K562 (cell line): ENCODE data around the gene AGXT. TPM values are rescaled to one million over a fixed set of nuclear protein-coding genes. Genes with fewer than 3 reads are reported as not detected.

ENCODE experiments used
- ATAC-seq: fragments of 200-7000 bp; cut with Tn5 transposase; 3 replicates; pipeline ENCODE4 v1.9.1; 2020; ENCODE audit warnings: moderate library complexity
- BruUV-seq: library from RNA; stranded (reverse); fragments of 400-500 nt; replicated peaks from 2 replicates; lab custom pipeline; 2021; lab: Mats Ljungman, UMichigan
- CTCF ChIA-PET: fragments of 300-600 bp; formaldehyde crosslinking; extraction: SDS; loops from one replicate; lab custom pipeline; 2021; ENCODE audit warnings: low intra/inter-chr PET ratio; lab: Yijun Ruan, JAX
- POLR2A ChIA-PET: fragments of 300-600, 350-650 bp; sonication (Branson Sonifier 250); formaldehyde crosslinking; extraction: SDS; loops from one replicate; lab custom pipeline; 2021; ENCODE audit warnings: antibody characterized with exemption, inconsistent platforms; lab: Yijun Ruan, JAX
- DNase-seq, 4 experiments: peaks; one replicate each; pipeline versions ENCODE4 v3.0.0 to v3.0.0-alpha.2; 2011 to 2018; ENCODE audit warnings: low spot score in 3 of 4, mixed read lengths in 3 of 4; ENCODE audit errors: extremely low read depth in 1 of 4
- FAIRE-seq: peaks from 2 replicates; lab custom pipeline; 2011; peaks lifted over from hg19 to GRCh38; lab: Jason Lieb, UNC
- H2AFZ ChIP-seq: 2 replicates; pipeline ENCODE4 v1.6.0; 2011; ENCODE audit warnings: low read depth, low read length, control low read depth, inconsistent platforms
- H3K27ac ChIP-seq: fragments of 200-600 bp; 3 replicates; pipeline ENCODE4 v1.8.0; 2011; ENCODE audit warnings: low read depth, mild to moderate bottlenecking, control low read depth, inconsistent platforms, low read length, moderate library complexity, mixed read lengths; ENCODE audit errors: extremely low read depth
- H3K27me3 ChIP-seq, 2 experiments: fragments of 300-600 bp in 1 of 2; 2 replicates in 1 of 2; 3 replicates in 1 of 2; pipeline versions ENCODE4 v1.6.0 to v1.8.0; 2011; ENCODE audit warnings: inconsistent platforms in 2 of 2, low read length in 2 of 2, mild to moderate bottlenecking in 1 of 2, mixed read lengths in 1 of 2, moderate library complexity in 1 of 2; ENCODE audit not compliant: control insufficient read depth in 2 of 2, insufficient read depth in 2 of 2
- H3K36me3 ChIP-seq: fragments of 300-600 bp; 3 replicates; pipeline ENCODE4 v1.8.0; 2011; ENCODE audit warnings: mild to moderate bottlenecking, low read length, inconsistent platforms; ENCODE audit not compliant: control insufficient read depth, insufficient read depth
- H3K4me1 ChIP-seq, 2 experiments: fragments of 200-600 bp in 1 of 2; replicated peaks in 1 of 2; 2 replicates in 1 of 2; 3 replicates in 1 of 2; pipeline versions ENCODE4 v1.5.1 to v1.8.0; 2011; ENCODE audit warnings: inconsistent platforms in 2 of 2, low read length in 2 of 2, mild to moderate bottlenecking in 1 of 2, mixed read lengths in 1 of 2, moderate library complexity in 1 of 2; ENCODE audit not compliant: control insufficient read depth in 2 of 2, insufficient read depth in 2 of 2
- H3K4me2 ChIP-seq: 2 replicates; pipeline ENCODE4 v1.6.1; 2011; ENCODE audit warnings: low read length, control low read depth, inconsistent platforms, mixed read lengths; ENCODE audit not compliant: insufficient read depth
- H3K4me3 ChIP-seq: fragments of 200-600 bp; sonication (generic), shearing (Covaris generic); 2 replicates; pipeline ENCODE4 v1.5.1; 2016; ENCODE audit warnings: control low read depth, inconsistent platforms
- H3K79me2 ChIP-seq: fragments of 200-600 bp; 3 replicates; pipeline ENCODE4 v1.8.0; 2011; ENCODE audit warnings: low read length, inconsistent platforms; ENCODE audit not compliant: control insufficient read depth, insufficient read depth
- H3K9ac ChIP-seq, 2 experiments: 2 replicates each; pipeline versions ENCODE4 v1.6.0 to v1.6.1; 2011; ENCODE audit warnings: low read depth in 2 of 2, low read length in 2 of 2, control low read depth in 1 of 2, inconsistent platforms in 1 of 2, mild to moderate bottlenecking in 1 of 2, mixed read lengths in 1 of 2; ENCODE audit not compliant: insufficient read depth in 1 of 2
- H3K9me1 ChIP-seq: one replicate; pipeline ENCODE4 v1.6.0; 2011; ENCODE audit warnings: inconsistent platforms, mild to moderate bottlenecking, low read length, moderate library complexity; ENCODE audit not compliant: control insufficient read depth, insufficient read depth
- H3K9me3 ChIP-seq: replicated peaks from 2 replicates; pipeline ENCODE4 v1.5.1; 2011; ENCODE audit warnings: low read depth, low read length, inconsistent platforms; ENCODE audit not compliant: control insufficient read depth, insufficient read depth
- H4K20me1 ChIP-seq: replicated peaks from 2 replicates; pipeline ENCODE4 v1.6.1; 2011; ENCODE audit warnings: low read length, inconsistent platforms, mixed read lengths; ENCODE audit not compliant: control insufficient read depth, insufficient read depth
- MAFF ChIP-seq: IDR thresholded peaks from 2 replicates; pipeline ENCODE4 v1.6.1; 2012; ENCODE audit warnings: low read length, improper control_type of control experiment
- RBM34 ChIP-seq: fragments of 200-400 bp; formaldehyde crosslinking; IDR thresholded peaks from 2 replicates; pipeline ENCODE4 v1.6.1; 2018; ENCODE audit warnings: low read length, borderline replicate concordance; ENCODE audit not compliant: insufficient read depth
- STAT5B ChIP-seq: fragments of 250-450 bp; sonication (Bioruptor Pico); IDR thresholded peaks from 2 replicates; pipeline ENCODE4 v1.8.0; 2021; ENCODE audit warnings: mild to moderate bottlenecking, inconsistent platforms
- ZNF253 ChIP-seq: fragments of 250-450 bp; sonication (Bioruptor Pico); conservative IDR thresholded peaks from 2 replicates; pipeline ENCODE4 v1.6.1; 2021; ENCODE audit warnings: mild to moderate bottlenecking
- WGBS: fragments of 100-300 bp; shearing (Covaris generic); methylation state at CpG from one replicate; pipeline ENCODE4 v1.1.6; 2016; ENCODE audit warnings: low coverage, mixed read lengths; ENCODE audit not compliant: insufficient coverage; ENCODE audit errors: missing lambda C conversion rate; 5-methylcytosine and 5-hydroxymethylcytosine counted together
- in situ Hi-C: fragments of 300-500 bp; cut with MboI; formaldehyde crosslinking; loops from 4 replicates; pipeline ENCODE4 v1.15.0; 2018; ENCODE audit warnings: inconsistent platforms, mixed read lengths
- intact Hi-C: fragments of 100-400 bp; cut with micrococcal nuclease; formaldehyde crosslinking; loops from 2 replicates; pipeline ENCODE4 v1.14.2; 2022
- polyA plus RNA-seq, 8 experiments: library from polyadenylated mRNA; depleted of rRNA in 4 of 8; stranded (reverse) in 5 of 8; unstranded in 3 of 8; fragments of >200 nt; fragmentation: Nextera tagmentation in 2 of 8; fragmentation: Illumina TruSeq in 1 of 8; extraction: Ambion mirVana in 2 of 8; extraction: Trizol in 1 of 8; gene quantifications; 2 replicates each; pipeline versions ENCODE4 v1.2.1 to v1.2.3, GENCODE V29; 2011 to 2014; ENCODE audit warnings: inconsistent platforms in 1 of 8, missing spikeins in 1 of 8
- total RNA-seq, 7 experiments: library from RNA; depleted of rRNA in 6 of 7; stranded (reverse); fragments of >200 nt in 6 of 7; fragmentation: Illumina TruSeq in 2 of 7; extraction: Trizol in 2 of 7; gene quantifications; 2 replicates each; pipeline versions ENCODE4 v1.2.1 to v1.2.3, GENCODE V29; 2011 to 2021; ENCODE audit warnings: low replicate concordance in 1 of 7
- TF ChIP-seq, protein P1 (sequence below): fragments of 250-450 bp; sonication (Bioruptor Pico); IDR thresholded peaks from 2 replicates; pipeline ENCODE4 v1.5.0; 2020; ENCODE audit warnings: mild to moderate bottlenecking

The AGXT gene
- total and polyA plus RNA-seq, 9 of the 15 experiments (the other 6 are each of a cell fraction or from before 2014, with no cell fraction given): 0.18 TPM; not detected in 8

DNA sequence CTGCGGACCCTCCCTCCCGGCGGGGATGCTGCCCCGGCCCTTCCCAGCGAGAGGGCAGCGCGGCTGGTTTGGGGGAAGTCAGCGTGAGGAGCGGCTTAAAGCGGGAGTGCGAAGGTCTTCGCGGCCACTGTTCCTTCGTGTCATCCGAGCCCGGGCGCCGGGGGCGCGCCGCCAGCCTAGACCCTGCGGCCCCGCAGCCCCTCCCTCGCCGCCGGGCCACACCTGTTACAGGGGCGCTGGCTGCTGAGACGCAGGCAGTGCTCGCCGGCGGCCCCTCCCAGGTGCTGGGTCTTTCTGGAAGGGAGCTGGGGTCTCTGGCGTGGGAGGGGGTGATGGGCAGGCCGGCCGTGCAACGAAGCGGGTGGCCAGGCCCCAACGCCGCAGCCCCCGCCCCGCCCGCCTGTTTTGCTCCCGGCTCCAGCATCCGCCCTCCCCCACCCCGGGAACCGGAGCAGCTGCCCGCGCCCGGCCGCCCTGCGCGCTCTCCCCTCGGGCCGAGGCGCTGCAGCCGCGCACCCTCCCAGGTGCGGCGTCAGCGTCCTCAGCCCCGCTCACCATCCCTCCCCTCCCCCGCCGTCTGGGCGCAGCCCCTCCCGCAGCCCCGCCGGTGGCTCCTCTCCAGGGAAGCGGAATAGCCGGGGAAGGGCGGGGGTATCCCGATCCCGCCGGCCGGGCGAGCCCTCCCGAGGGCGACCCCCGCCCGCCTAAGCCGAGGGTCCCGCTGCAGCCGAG lies 49.3 kb upstream of the AGXT start:
- no TSS peak for BruUV-seq
- DNase-seq (no peak), FAIRE-seq (no peak), ATAC-seq (no peak)
- no peaks in the 10 kb centered on the region for H4K20me1 ChIP-seq
- H3K4me1 ChIP-seq: no peaks in the 10 kb centered on the region
- no peaks in the 10 kb centered on the region for H3K9me1 ChIP-seq
- in situ Hi-C loops (no loop called here), intact Hi-C loops (no loop called here)
- no peak overlapping the region for H3K4me3 ChIP-seq
- ChIA-PET POLR2A (no interaction called here), CTCF (no interaction called here)
- no peak overlapping the region for H3K9ac ChIP-seq
- H3K79me2 ChIP-seq: no peaks in the 10 kb centered on the region
- H3K36me3 ChIP-seq: no peaks in the 10 kb centered on the region
- 22% methylated on average over 7 of the region's 81 CpGs for WGBS
- H3K27me3 ChIP-seq: peaks cover 2 to 14% of the 10 kb centered on the region in 2 experiments; a peak in 4 of 5 replicates
- H3K27ac ChIP-seq: no peak overlapping the region
- H3K4me2 ChIP-seq: no peak overlapping the region
- no peaks in the 10 kb centered on the region for H3K9me3 ChIP-seq
- TF ChIP-seq, protein P1, sequence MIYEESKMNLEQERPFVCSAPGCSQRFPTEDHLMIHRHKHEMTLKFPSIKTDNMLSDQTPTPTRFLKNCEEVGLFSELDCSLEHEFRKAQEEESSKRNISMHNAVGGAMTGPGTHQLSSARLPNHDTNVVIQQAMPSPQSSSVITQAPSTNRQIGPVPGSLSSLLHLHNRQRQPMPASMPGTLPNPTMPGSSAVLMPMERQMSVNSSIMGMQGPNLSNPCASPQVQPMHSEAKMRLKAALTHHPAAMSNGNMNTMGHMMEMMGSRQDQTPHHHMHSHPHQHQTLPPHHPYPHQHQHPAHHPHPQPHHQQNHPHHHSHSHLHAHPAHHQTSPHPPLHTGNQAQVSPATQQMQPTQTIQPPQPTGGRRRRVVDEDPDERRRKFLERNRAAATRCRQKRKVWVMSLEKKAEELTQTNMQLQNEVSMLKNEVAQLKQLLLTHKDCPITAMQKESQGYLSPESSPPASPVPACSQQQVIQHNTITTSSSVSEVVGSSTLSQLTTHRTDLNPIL: no peak
- TF ChIP-seq MAFF: no peak
- TF ChIP-seq STAT5B (CRISPR knock-in tag): no peak
- TF ChIP-seq RBM34: no peak
- no peak for TF ChIP-seq ZNF253
- H2AFZ ChIP-seq: no peak overlapping the region
